Hematopoietic multipotent progenitor cell treated with erythropoietin and hydrocortisone succinate and interleukin-3 and kit ligand, for 8 days (in vitro differentiated cells): ENCODE measurements around the gene EXOC6B.
"Not testable (repeated sequence)": the region's sequence is repeated elsewhere in the genome, so short reads cannot be mapped to it uniquely, and the experiment has no call there.

ENCODE experiments used
- DNase-seq: peaks from one replicate; pipeline ENCODE4 v3.0.0-alpha.2; 2015

Gene EXOC6B

DNA sequence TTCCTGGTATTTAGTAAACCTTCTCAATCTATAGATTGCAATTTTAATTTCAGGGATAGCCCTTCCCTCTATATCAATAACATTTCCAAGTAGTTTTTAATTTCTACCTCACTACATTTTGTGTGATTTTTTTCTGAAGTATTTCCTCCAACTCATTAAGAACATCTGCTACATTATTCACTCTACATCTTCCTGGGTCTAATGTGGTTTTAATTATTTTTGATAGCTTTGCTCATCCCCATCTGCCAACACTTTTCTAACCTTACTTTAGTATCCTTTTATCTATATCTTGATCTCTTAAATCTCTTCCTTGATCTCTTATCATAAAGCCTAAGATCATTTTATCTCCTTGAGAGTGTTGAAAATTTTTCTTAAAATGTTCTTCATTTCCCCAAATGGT, 399.8 kb downstream of the EXOC6B start:
- DNase-seq: no peak

DNA sequence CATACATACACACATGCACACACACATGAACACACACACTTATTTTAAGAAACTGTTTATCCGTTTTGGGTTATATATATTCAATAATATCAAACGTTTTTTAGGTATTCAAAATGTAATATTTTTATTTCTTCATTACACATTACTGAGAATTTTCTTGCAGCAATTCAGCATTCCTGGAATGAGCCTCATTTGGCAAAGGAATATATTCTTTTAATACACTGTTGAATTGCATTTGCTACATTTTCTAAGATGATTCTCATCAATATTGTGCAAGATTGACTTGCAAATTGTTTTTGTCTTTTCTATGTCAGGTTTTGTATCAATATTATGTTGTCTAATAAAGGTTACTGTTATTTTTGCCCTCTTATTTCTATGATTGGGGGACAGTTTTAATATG, 402.1 kb downstream of the EXOC6B start:
- DNase-seq: no peak

DNA sequence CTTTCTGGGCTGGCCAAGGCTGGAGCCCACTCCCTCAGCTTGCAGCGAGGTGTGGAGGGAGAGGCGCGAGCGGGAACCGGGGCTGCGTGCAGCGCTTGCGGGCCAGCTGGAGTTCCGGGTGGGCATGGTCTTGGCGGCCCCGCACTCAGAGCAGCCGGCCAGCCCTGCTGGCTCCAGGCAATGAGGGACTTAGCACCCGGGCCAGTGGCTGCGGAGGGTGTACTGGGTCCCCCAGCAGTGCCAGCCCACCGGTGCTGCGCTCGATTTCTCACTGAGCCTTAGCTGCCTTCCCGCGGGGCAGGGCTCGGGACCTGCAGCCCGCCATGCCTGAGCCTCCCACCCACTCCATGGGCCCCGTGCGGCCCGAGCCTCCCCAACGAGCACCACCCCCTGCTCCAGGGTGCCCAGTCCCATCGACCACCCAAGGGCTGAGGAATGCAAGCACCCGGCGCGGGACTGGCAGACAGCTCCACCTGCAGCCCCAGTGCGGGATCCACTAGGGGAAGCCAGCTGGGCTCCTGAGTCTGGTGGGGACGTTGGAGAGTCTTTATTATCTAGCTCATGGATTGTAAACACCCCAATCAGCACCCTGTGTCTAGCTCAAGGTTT, 404.0 kb downstream of the EXOC6B start:
- not testable (repeated sequence) for DNase-seq

DNA sequence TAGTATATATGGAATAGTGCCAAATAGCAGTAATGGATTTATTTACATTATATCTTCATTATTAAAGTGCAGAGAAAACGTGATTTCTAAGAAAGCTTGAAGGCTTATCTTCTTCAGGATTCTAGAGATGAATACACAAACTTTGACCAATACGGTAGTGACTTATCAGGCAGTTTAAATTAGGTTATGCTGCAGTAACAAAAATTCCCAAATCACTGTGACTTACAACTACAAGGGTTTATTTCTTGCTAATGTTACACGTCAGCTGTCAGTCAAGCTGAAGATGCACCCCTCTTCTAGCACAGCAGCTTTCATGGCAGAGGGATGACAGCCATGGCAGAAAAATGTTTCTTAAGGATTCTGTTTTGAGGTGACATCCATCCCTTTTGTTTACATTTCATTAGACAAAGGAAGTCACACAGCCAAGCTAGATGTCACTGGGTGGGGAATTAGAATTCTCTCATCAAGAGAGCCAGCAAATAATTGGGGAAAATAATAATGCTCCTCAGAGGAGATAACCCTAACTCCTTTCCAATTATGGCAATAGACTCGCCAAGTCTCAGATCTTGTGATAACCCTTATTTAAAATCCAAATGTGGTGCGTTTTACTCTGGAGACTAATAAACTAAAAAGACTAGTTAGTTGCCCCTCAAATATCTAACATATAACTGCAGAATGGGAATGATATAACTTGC, 409.9 kb downstream of the EXOC6B start:
- no peak for DNase-seq

DNA sequence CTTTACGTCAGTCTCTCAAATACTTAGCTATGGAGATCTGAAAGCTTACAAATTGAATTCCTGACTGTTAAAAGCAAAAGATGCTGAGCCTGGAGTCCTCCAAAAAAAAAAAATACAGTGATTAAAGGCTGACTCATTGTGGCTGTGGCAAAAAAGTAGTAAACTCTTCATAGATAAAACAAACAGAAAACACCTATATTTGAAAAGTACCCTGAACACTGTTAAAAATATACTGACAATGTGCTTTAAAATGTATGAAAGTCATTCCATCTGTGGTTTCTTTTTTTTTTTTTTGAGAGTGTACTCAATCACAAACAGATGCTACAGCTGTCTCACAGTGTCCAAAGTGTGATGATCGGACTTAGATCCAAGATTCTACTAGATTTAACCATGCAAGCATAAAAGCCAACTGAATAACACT, 410.6 kb downstream of the EXOC6B start:
- DNase-seq: no peak

DNA sequence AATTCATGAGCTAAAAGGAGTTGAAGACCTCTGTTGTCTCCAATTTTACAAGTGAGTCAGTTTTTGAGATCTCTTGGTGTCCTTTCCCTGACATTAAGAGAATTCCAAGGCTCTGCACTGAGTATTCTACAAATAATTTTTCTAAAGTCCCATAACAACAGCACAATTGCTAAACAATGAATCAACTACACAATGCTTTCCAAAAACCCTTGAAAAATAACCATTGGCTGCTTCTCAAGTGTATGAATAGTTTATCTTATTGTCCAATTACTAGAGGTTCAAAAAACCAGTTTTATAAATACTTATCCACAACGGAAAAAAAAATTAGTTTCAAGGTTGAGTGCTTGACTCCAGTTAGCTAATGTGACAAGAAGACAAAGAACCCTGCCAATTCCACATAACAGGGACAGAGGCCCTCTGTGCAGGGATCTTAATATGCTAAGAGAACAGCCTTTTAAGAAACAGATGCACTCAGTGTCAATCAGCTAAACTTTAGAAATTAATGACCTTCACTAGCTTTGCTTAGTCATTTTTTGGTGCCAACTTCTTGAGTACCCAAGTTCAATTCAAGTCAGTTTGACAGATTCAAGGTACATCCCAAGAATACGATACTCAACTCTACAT, 411.6 kb downstream of the EXOC6B start:
- DNase-seq: no peak

DNA sequence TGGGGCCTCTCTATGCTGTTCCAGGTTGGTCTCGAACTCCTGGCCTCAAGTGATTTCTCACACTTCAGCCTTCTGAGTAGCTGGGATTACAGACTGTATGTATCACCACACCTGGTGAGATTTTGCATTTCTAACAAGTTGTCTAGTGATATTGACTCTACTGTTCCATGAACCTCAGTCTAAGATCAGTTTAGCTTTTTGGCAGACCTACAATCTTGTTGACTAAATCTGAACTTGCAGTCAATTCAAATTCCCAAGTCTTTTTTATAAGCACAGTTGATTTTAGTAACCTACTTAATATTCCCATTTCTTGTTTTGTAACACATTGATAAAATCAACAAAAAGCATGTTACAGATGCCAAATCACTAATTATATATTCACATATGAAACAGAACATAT, 412.1 kb downstream of the EXOC6B start:
- no peak for DNase-seq

DNA sequence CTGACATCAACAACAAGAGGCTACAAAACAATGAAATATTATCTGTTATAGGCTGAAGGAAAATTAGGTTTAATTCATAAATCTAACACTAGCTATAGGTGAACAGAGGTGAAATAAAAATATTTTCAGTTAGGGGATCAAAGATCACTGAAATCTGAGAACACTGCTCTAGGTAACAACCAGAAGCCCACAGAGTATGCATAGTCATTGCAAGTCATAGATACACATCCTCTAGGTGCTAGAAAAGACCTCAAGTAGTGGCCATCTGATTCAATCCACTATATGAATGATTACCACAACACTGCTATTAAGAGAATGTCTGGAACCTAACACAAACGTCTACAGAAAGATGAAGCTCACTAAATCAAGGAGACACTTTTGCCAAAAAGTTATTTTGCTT, 413.6 kb downstream of the EXOC6B start:
- DNase-seq: no peak

DNA sequence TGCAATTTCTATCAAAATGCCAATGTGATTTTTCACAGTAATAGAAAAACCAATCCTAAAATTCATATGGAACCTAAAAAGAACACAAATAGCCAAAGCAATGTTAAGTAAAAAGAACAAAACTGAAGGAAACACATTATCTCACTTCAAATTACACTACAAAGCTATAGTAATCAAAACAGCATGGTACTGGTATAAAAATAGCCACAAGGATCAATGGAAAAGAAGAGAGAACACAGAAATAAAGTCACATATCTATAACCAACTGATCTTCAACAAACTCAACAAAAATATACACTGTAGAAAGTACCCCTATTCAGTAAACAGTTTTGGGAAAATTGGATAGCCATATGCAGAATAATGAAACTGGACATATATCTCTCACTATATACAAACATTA, 426.0 kb downstream of the EXOC6B start:
- no peak for DNase-seq

DNA sequence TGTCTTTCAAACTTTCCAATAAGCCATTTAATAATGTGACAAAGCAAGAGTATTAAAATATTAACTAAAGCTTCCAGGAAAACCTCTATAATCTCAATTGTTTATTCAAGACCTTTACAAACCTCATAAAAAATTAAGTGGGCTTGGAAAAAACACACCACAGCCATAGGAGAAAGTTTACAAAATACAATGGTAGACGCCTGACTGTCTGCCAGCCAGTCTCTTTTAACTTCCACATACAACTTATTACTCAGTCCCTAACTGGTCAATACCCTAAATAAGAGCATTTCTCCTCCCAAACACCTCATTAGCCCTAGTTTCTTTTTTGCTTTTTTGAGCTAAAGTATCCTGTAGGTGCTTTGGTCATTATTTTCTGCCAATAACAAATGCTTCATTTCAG, 430.7 kb downstream of the EXOC6B start:
- DNase-seq: no peak

DNA sequence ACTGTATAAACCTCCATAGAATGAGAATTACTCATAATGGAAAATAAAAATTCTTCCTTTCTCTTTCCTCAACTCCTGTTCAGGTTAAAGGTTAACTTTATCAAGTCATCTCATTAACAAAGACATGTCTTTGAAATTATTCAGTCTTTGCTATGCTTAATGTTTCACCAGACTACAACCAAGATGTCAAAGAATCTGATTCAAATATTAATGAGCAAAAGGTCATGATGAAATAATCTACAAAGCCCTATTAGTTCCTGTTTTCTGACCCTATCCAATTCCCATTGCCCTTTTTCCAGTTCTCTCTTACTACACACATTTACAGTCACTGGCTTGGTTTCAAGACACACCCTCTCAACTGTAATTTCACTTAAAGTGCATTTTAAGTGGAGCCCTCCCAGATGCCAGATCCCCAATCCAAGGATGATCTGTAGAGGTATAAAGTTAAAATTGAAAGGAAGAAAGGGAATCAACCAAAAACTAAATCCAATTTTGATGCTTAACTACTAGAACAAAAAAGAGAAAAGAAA, 431.2 kb downstream of the EXOC6B start:
- no peak for DNase-seq

DNA sequence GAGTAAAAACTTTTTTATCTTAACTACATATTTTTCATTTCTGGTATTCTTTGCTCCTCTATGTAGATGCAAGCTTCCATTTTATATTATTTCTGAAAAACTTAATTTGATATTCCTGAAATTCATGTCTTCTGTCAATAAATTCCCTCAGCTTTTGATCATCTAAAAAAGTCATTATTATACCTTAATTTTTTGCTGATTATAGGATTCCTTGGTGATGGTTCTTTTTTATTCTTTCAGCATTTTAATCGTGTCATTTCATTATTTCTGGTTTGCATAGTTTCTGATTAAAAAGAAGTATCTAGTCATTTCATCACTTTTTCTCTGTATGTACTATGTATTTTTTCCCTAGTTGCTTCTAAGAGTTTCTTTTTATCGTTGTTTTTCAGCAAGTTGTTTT, 436.4 kb downstream of the EXOC6B start:
- DNase-seq: no peak

DNA sequence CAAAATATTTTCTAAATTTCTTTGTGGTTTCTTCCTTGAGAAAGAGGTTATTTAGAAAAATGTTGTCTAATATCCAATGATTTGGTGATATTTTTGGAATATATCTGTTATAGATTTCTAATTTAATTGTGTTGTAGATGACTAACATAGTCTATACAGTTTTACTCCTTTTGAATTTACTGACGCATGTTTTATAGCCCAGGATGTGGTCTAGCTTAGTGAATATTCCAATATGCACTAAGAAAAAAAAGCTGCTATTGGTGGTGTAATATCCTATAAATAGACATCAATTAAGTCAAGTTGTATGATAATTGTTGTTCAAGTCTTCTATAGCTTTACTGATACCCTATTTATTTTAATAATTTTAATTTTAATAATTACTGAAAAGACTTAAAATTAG, 437.6 kb downstream of the EXOC6B start:
- DNase-seq: no peak

DNA sequence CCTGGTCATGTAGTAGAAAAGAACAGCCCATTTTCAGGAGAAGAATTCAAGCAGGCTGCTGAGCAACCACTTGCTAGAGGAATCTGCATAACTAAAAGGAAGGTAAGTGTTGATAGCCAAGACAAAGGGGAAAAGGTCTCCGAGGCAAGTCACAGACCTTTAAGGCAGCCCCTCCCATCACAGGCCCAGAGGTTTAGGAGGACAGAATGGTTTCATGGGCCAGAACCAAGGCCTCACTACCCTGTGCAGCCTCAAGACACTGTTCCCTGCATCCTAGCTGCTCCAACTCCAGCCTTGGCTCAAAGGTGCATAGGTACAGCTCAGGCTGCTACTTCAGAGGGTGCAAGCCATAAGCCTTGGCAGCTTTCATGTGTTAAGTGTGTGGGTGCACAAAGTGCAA, 439.5 kb downstream of the EXOC6B start:
- DNase-seq: no peak

DNA sequence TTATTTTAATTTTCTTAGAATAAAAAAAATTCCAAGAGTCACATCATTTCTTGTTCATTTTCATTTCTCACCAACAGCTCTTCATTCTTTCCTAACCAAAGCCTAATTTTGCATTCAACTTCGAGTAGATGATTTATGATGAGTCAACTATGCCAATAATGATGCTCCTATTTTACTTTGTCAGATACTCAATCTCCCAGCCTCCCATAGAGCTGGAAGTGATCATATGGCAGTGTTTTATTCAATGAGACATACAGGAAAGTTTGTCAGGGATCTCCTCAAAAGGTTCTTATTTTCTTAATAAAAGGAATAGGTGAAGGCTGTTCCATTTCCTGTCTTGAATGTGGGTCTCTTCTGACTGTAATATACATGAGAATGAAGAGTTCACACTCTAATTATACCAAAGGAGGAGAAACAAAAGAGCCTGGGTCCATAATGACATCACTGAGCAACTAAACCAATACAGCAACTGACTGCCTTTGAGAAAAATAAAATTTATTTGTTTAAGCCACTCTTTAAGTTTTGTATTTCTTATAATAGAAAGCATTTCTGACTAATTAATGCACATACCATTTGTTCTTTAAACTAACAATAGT, 447.0 kb downstream of the EXOC6B start:
- DNase-seq: no peak

DNA sequence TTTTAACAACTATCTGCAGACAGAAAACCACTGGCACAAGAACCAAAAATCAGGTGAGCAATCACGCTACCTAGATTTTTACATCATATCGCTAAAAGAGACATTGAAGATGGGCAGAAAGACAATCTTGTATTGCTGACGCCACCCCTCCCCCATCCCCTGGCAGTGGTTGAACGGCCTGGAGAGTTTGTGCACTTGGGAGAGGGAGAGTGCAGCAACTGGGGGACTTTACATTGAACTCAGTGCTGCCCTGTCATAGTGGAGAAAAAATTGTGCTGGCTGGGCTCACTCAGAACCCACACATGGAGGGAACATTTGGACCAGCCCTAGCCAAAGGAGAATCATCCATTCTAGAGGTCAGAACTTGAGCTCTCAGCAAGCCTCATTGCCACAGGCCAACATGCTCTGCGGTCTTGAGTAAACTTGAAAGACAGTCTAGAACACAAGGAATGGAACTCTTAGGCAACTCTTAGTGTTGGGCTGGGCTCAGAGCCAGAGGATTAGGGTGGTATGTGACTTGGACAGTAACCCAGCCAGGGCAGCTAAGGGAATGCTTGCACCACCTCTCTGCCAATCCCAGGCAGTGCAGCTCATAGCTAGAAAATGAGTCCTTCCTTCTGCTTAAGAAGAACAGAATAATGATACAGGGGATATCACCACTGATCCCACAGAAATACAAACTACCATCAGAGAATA, 458.2 kb downstream of the EXOC6B start:
- DNase-seq: peak; percentile 3

DNA sequence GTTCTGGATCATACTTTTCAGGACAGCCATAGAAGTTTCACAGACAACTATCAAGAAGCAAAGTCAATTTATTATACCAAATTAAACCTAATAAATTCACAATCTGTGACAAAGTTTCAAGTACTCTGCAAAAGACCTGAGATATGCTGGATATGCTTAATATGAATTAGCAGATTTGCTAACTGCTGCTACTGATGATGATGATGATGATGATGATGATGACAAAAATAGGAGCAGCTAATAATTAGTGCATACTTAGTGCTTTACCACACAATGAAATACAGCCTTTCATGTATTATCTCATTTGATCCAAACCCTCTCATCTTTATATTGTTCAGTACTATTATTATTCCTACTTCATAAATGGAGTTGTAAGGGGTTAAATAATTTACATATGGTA, 462.4 kb downstream of the EXOC6B start:
- no peak for DNase-seq

DNA sequence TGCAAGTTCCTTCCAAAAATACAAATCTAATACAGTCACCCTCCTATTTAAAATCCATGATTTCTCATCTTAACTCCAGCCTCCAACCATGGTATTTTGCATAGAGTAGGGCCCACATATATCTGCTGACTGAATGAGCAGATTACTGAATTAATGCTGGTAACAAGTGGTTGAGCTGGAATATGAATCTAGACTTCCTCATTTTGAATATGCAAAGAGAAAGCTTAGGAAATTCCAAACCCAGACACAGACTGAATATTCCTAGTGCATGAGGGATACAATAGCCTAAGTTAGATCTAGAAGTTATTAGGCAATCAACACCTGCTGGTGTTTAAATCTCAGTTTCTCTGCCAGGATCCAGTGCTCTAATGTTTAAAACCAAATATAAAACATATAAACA, 463.1 kb downstream of the EXOC6B start:
- no peak for DNase-seq

DNA sequence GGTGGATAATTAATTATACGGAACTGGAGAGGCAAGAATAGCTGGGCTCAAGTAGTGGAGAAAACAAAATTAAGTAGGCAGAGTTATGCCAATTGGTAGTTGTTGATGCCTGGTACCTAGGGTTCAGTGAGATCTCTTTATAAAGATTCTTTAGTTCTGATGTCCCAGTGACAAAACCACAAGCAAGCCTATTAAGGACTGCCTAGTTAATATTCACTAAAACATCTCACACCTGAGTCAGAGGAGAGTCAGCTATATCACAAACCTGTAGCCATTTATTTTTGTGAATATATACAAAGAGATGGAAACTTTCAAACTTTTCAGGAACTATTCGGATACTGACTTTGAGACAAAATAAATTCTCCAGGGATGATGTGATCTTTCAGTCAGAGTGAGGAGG, 464.3 kb downstream of the EXOC6B start:
- no peak for DNase-seq

DNA sequence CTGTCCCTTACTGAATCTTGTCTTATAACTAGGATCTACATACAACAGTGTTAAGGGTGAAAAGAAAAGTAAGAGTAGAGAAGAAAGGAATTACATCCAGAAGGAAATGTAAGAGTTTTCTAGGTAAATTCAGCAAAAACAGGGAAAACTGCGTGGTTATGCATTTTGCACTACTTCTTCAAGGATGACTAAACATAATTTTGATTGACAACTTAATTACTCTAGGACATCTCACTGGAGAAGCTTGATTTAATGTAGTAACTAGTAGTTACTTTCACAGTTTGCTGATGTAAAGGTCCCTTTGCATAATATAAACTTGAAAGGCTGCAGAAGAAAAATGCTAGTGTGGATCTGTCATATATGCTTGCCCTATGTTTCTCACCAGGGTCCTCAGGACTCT, 464.8 kb downstream of the EXOC6B start:
- DNase-seq: no peak

DNA sequence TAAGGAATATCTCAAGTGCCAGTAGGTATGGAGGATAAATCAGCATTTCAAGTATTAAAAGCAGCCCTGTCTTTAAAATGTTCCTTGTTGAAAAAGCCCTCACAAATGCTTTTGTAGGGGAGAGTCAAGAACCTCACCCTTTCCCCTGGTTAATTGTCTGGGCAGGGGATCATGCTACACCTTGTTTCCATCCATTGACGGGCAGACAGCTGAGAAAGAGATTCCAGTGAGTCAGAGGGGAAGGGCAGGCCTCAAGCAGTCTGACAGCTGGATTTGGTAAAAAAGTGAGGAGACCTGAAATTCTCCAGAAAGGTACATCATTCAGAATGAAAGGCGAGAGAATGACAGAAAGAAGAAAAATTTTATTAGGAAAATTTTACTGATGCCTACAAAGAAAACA, 475.0 kb downstream of the EXOC6B start:
- DNase-seq: no peak

DNA sequence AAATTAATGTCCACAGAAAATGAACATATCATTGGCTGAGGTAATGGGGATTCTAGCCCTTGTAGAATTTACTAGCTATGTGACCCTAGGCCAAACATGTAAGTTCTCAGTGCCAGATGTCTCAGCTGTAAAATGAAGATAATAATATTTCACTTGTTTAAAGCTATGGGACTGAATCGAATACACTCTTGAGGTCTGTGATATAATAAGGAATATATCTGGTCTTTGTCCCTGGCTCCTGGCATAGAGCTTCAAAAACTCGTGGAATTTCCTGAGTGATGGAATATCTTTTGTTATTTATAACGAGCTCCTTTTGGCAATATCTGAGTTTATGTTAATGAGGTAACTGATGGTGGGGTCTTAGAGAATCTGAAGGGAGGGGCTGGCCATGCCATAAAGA, 476.8 kb downstream of the EXOC6B start:
- DNase-seq: no peak

DNA sequence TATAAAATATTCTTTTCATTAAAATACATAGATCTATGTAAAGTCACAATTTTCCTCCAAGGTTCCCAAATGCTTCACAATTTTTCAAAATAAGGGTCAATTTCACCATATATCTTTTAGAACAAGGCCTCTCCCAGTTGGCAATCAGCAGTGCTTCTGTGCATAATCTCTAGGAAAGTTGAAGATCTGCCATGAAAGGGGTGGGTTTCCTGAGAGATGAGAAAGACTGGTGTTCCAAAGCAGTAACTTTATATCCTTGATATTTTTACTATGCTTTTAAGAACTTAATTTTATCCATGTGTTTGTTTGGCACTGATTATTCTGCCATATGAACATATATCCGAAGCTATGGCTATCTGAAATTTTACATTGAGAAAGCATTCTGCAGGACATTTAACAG, 478.8 kb downstream of the EXOC6B start:
- no peak for DNase-seq
